HG02759 (cell line): Measurements from ENCODE around the gene TLX3.

Source experiments
- ATAC-seq: cut with Tn5 transposase; IDR thresholded peaks from one replicate; pipeline ENCODE4 v1.9.1; 2021; ENCODE audit warnings: mild to moderate bottlenecking, moderate library complexity; ENCODE audit not compliant: unreplicated experiment

Gene TLX3

GRCh38 chr5:171300358-171300757, 8.7 kb upstream of the TLX3 start:
- no peak for ATAC-seq

GRCh38 chr5:171306166-171306565, 2.9 kb upstream of the TLX3 start:
- no peak for ATAC-seq

GRCh38 chr5:171306781-171307591, 2.1 kb upstream of the TLX3 start:
- no peak for ATAC-seq

GRCh38 chr5:171307789-171308452, 1.1 kb upstream of the TLX3 start:
- no peak for ATAC-seq

GRCh38 chr5:171309276-171310211, 496 bp downstream of the TLX3 start:
- ATAC-seq = no peak

GRCh38 chr5:171310212-171310818, 1.3 kb downstream of the TLX3 start:
- ATAC-seq = no peak

GRCh38 chr5:171310819-171311321, 1.8 kb downstream of the TLX3 start:
- ATAC-seq = no peak

- no peak for ATAC-seq
Observed at GRCh38 chr5:171311322-171312077, 2.5 kb downstream of the TLX3 start.

- ATAC-seq = no peak
Observed at GRCh38 chr5:171312129-171312974, 3.3 kb downstream of the TLX3 start.

- no peak for ATAC-seq
Observed at GRCh38 chr5:171313481-171314206, 4.6 kb downstream of the TLX3 start.

GRCh38 chr5:171314728-171315385, 5.8 kb downstream of the TLX3 start:
- no peak for ATAC-seq

GRCh38 chr5:171315386-171315891, 6.4 kb downstream of the TLX3 start:
- no peak for ATAC-seq

GRCh38 chr5:171315925-171316257, 6.8 kb downstream of the TLX3 start:
- ATAC-seq = no peak

GRCh38 chr5:171316258-171317121, 7.4 kb downstream of the TLX3 start:
- no peak for ATAC-seq

- no peak for ATAC-seq
Observed at GRCh38 chr5:171317230-171317629, 8.2 kb downstream of the TLX3 start.

GRCh38 chr5:171318026-171318425, 9.0 kb downstream of the TLX3 start:
- no peak for ATAC-seq

- ATAC-seq = no peak
Observed at GRCh38 chr5:171321447-171321846, 12.4 kb downstream of the TLX3 start.
